SW 1271 (cell line): ENCODE results near the gene RIPOR2.
"Not testable (repeated sequence)": the region's sequence is repeated elsewhere in the genome, so short reads cannot be mapped to it uniquely, and the experiment has no call there.

ENCODE experiments used
- DNase-seq, 2 experiments: peaks; one replicate each; lab custom pipeline; 2025; lab: John Stamatoyannopoulos, UW

The RIPOR2 gene

DNA sequence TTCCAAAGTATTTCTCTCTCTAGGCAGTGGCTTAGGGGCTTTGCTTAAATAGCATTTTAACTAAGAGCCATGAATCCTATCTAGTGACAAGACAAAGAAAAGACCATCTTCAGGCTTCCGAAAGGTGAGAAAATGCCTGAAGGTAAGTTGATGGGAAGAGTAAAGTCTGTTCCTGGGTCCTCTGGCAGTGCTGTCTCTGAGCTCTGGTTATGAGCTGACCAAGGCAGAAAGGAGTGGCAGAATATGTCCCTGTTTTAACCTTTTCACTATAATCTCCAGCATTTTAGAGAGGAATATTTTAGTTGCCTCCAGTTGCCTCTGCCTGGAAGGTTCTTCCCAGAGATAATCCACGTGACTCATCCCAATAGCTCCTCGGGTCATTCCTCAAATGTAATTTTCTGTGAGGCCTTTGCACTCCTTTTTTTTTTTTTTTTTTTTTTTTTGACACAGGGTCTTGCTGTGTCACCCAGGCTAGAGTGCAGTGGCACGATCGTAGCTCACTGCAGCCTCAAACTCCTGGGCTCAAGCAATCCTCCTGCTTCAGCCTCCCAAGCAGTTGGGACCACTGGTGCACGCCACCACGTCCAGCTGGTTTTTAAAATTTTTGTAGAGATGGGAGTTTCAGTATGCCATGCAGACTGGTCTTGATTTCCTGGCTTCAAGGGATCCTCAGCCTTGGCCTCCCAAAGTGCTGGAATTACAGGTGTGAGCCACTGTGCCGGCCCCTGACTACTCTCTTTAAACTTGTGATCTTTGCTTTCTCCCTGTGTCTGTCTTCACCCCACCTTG, 133.3 kb downstream of the RIPOR2 start:
- DNase-seq: no peak

- DNase-seq: no peak
Observed at GRCh38 chr6:24799541-24799915, 136.2 kb downstream of the RIPOR2 start.

DNA sequence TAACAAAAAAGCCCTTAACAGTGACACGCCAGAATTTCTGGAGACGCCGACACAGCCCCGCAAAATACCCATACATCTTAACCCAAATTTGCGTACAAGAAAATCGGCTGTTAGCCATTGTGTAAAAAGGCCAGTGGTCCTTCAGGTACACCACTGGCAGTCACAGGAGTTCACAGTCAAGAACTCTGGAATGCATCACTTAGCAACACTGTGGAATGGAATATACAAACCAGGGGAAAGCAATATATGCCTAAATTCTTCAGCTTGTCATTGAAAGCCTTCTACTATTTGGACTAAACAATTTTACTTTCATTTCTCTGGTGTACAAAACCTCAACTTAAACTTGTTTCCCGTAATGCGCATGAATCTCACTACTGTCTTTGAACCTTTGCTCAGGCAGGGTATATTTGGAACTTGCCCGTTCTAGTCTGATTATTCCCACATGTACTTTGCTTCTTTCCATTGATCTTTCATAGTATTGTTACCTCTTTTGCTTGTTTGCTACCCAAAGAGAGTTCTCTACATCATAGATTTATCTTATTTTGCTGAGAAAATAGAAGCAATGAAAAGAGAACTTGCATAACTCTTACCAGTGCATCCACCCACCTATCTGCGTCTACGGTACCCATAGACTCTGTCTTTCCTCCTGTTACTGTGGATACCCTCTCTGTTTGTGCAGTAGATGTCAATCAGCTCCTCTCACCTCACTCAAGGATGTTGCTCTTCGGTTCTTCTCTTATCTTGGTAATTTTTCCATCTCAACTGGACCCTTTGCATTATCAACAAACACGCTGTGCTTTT, 136.8 kb downstream of the RIPOR2 start, which contains the start of gene ARMH2:
TSS of gene ARMH2 (minus strand) at position 178 of the 801 bp plus-strand sequence. CDS start at position 118, 60 bp downstream.
- DNase-seq: no peak

GRCh38 chr6:24797596-24798216, 138.1 kb downstream of the RIPOR2 start:
- no peak for DNase-seq

DNA sequence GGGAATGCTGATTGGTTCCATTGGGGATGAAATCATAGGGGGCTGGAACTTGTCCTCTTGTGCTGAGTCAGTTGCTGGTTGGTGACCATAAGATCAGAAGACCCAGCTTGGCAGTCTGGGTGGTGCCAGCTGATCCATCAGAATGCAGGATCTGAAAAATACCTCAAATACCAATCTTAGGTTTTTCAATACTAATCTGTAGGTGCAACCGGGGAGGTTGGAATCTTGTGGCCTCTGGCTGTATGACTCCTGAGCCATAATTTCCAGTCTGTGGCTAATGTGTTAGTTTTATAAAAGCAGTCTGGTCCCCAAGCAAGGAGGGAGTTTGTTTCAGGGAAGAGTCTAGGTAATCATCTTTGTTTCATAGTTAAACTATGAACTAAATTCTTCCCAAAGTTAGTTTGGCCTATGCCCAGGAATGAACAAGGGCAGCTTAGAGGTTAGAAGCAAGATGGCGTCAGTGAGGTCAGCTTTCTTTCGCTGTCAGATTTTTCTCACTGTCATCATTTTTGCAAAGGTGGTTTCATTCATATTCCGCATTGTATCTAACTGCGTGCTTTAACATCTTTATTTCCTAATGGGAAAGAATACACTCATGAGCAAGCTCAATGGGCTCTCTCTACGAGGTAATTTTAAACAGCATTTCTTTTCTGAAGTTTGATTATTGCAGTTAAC, 139.0 kb downstream of the RIPOR2 start:
- no peak for DNase-seq

DNA sequence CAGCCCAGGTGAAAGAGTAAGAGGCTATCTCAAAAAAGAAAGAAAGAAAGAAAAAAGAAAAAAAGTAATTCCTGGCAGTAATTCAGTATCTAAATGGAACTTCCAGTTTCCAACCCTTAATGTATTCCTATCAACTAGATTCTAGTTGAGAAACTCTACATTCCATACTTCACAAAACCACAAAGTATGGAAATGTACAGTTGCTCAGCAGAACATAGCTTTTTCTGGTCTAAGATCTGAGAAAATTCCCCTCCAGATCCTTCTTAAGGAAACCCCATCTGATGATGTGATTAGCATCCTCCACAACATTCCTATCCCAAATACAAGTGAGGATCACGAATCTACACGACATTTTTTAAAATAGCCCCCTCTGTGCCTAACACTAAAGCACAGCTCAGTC, 140.7 kb downstream of the RIPOR2 start:
- DNase-seq: no peak

DNA sequence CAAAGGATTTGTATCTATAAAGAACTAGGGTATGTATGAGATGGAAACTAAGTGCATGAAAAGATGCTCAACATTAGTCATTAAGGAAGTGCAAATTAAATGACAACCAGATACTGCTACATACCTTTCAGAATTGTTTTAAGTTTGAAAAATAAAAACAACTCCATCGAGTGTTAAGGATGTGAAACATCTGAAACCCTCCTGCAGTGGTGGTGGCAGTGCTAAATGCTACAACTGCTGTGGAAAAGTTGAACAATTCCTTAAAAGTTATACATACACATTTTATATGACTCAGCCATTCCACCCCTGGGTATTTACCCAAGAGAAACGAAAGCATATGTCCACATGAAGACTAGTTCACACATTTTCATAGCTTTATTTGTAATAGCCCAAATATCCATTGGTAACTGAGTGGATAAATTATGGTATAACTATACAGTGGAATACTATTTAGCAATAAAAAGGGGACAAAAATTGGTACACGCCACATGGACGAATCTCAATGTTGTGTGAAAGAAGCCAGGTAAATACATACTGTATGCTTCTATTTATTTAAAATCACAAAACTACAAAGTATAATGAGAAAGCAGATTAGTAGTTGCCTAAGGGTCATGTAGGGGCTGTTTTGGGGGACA, 147.6 kb downstream of the RIPOR2 start:
- DNase-seq: no peak

GRCh38 chr6:24780206-24780605, 155.6 kb downstream of the RIPOR2 start:
- no peak for DNase-seq

DNA sequence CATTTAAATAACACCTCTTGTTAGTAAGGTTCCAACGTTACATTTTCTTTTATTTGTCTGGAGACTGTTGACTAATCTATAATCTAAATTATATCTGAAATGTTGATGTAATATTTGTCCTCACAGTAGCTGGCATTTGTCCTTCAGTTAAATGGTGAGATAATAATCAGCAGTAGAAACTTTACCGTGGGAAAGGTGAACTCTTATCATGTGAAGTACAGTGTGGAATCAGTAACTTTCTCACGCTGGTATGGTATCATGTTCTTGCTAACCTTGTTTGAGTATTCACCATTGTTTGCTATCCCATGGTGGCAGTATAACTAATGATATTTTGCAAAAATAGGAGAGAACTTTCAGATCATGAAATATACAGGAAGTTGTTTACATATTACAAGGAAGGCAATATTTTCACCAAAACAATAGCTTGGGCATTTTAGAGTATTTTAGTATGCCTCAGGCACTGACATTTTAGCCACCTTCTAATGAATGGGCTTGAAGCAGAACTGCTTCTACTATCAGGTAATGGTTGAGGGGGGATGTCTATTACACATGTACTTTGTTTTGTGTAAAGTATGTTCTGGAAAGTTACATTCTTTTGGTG, 156.2 kb downstream of the RIPOR2 start:
- DNase-seq: no peak

- DNase-seq: no peak
Observed at GRCh38 chr6:24778878-24779277, 156.9 kb downstream of the RIPOR2 start.

GRCh38 chr6:24778121-24778520, 157.6 kb downstream of the RIPOR2 start:
- DNase-seq: no peak

GRCh38 chr6:24777227-24777626, 158.5 kb downstream of the RIPOR2 start:
- DNase-seq: no peak

DNA sequence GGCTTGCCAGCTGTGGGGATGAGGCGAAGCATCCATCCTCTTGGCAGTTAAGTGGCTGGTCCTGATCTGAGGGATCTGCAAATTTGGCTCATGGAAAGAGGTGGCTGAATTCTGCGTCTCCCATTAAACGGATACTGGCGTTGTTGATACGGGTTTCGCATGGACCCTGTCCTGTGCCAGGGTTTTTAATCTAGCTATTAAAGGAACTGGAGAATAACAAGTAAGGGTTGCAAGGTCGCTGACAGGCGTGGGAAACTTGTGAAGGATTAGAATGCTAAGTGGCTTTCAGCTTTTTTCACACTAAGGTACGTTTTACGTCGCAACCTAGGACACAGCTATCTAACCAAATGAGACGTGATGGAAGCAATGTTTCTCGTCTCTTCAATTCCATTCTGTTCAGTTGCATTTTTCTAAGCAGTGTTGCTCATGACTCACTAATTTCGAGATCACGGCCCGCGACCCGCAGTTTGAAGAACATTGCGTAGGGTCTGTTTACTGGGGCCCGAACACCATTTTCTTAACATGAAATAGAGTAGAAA, 160.2 kb downstream of the RIPOR2 start:
- peak; percentile 17 to 66 for DNase-seq

GRCh38 chr6:24774696-24775519, 160.9 kb downstream of the RIPOR2 start, which contains the start of gene GMNN:
Gene GMNN (plus strand): TSS chr6:24774937. CDS start chr6:24777247, 2,310 bp downstream.
- peak; percentile 93 to 94 for DNase-seq

DNA sequence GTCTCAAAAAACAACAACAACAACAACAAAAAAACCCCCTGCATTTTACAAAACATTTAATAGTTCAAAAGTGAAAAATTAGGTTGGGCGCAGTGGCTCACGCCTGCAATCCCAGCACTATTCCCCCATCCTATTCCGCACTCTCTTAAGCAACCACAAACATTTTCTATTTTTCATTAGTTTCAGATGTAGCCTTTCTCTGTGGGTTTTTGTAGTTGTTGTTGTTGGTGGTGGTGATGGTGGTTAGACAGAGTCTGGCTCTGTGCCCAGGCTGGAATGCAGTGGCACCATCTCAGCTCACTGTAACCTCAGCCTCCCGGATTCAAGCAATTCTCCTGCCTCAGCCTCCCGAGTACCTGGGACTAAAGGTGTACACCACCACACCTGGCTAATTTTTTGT, 167.4 kb downstream of the RIPOR2 start:
- no peak for DNase-seq

GRCh38 chr6:24766680-24767462, 168.9 kb downstream of the RIPOR2 start:
- peak in 1 of 2 experiments; percentile 68 for DNase-seq

DNA sequence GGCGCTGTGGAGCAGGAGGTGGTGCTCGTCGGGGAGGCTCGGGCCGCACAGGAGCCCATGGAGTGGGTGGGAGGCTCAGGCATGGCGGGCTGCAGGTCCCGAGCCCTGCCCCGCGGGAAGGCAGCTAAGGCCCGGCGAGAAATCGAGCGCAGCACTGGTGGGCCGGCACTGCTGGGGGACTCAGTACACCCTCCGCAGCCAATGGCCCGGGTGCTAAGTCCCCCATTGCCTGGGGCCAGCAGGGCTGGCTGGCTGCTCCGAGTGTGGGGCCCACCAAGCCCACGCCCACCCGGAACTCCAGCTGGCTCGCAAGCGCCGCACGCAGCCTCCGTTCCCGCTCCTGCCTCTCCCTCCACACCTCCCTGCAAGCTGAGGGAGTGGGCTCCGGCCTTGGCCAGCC, 169.8 kb downstream of the RIPOR2 start:
- not testable (repeated sequence) for DNase-seq

DNA sequence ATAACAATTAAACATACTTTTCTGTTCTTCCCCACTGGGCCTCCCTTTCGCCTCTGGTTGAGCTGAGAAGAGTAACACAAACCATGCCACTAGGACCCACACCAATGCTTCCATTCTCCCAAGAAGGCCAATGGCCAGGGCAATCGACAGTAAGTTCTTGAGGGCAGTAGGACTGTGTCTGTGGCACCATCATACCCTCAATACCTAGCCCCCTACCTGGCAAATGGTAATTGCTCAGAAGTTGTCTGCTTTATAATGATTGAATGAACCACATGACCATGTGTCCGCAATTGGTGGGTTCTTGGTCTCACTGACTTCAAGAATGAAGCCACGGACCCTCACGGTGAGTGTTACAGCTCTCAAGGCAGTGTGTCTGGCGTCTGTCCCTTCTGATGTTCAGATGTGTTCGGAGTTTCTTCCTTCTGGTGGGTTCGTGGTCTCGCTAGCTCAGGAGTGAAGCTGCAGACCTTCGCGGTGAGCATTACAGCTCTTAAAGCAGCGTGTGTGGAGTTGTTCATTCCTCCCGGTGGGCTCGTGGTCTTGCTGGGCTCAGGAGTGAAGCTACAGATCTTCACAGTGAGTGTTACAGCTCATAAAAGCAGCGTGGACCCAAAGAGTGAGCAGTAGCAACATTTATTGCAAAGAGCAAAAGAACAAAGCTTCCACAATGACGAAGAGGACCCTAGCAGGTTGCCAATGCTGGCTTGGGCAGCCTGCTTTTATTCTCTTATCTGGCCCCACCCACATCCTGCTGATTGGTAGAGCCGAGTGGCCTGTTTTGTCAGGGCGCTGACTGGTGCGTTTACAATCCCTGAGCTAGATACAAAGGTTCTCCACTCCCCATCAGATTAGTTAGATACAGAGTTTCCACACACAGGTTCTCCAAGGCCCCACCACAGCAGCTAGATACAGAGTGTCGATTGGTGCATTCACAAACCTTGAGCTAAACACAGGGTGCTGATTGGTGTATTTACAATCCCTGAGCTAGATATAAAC, 170.6 kb downstream of the RIPOR2 start:
- DNase-seq: not testable (repeated sequence)
